ENCODE data around the gene ADGRV1. TPM values are rescaled to one million over a fixed set of nuclear protein-coding genes. Genes with fewer than 3 reads are reported as not detected.

ADGRV1 gene
- total RNA-seq, 1 experiment from 2014 or later = 6.8 TPM

- Histone ChIP-seq H3K36me3 (ENCODE audit: insufficient read depth, low read length, poor library complexity, severe bottlenecking) (no peaks in the 10 kb centered on the region), H3K9me3 (ENCODE audit: low read depth, low read length, poor library complexity, severe bottlenecking) (no peaks in the 10 kb centered on the region), H3K4me3 (ENCODE audit: low read depth, low read length, poor library complexity, severe bottlenecking) (no peak overlapping the region), H3K4me1 (ENCODE audit: insufficient read depth, low read length, poor library complexity, severe bottlenecking) (peaks cover 43% of the 10 kb centered on the region), H3K27ac (ENCODE audit: low read depth, low read length, poor library complexity, severe bottlenecking) (no peak overlapping the region), H3K27me3 (replicated peaks; ENCODE audit: insufficient read depth, low read depth, low read length, poor library complexity) (no peaks in the 10 kb centered on the region)
- no peak for DNase-seq (ENCODE audit: low spot score)
- TF ChIP-seq, protein P1, sequence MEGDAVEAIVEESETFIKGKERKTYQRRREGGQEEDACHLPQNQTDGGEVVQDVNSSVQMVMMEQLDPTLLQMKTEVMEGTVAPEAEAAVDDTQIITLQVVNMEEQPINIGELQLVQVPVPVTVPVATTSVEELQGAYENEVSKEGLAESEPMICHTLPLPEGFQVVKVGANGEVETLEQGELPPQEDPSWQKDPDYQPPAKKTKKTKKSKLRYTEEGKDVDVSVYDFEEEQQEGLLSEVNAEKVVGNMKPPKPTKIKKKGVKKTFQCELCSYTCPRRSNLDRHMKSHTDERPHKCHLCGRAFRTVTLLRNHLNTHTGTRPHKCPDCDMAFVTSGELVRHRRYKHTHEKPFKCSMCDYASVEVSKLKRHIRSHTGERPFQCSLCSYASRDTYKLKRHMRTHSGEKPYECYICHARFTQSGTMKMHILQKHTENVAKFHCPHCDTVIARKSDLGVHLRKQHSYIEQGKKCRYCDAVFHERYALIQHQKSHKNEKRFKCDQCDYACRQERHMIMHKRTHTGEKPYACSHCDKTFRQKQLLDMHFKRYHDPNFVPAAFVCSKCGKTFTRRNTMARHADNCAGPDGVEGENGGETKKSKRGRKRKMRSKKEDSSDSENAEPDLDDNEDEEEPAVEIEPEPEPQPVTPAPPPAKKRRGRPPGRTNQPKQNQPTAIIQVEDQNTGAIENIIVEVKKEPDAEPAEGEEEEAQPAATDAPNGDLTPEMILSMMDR (conservative IDR thresholded peaks at IDR 0.05; ENCODE audit: low read depth, low read length) = no peak
- TF ChIP-seq EZH2 (IDR thresholded peaks at IDR 0.05; ENCODE audit: borderline replicate concordance, low read depth, low read length, poor library complexity, severe bottlenecking) = no peak
- no TSS peak for BruUV-seq (replicated peaks)
- ChIA-PET POLR2A (ENCODE audit: low non-redundant PET) (no interaction called here), CTCF (no interaction called here)
- intact Hi-C loops (cut with micrococcal nuclease; ENCODE audit: unreplicated experiment) = no loop called here
Measured at GRCh38 chr5:91171322-91171721, 612.7 kb downstream of the ADGRV1 start.

DNA sequence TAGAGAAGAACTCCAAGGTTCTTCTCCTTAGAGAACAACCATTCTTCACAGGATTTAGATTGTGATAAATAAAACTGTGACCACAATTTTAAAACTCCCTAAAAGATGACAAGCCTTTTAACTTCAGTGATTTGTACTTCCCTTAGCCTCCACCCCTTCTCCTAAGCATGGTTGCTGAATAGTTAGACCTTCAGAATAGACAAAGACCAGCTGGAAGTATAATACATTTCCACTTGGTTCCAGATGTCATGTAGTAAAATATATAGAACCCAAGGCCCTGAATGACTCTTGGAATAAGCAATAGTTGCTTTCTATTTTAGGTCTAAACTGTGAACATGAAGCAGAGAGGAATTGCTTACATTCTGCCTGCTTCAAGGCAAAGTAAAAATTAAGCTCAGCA, 615.8 kb downstream of the ADGRV1 start:
- intact Hi-C loops (cut with micrococcal nuclease; ENCODE audit: unreplicated experiment) = no loop called here
- no peaks in the 10 kb centered on the region for H3K27me3 ChIP-seq (replicated peaks; ENCODE audit: insufficient read depth, low read depth, low read length, poor library complexity)
- H3K9me3 ChIP-seq (ENCODE audit: low read depth, low read length, poor library complexity, severe bottlenecking) = no peaks in the 10 kb centered on the region
- H3K4me3 ChIP-seq (ENCODE audit: low read depth, low read length, poor library complexity, severe bottlenecking) = no peak overlapping the region
- DNase-seq (ENCODE audit: low spot score) = peak; percentile 35
- H3K36me3 ChIP-seq (ENCODE audit: insufficient read depth, low read length, poor library complexity, severe bottlenecking) = no peaks in the 10 kb centered on the region
- H3K27ac ChIP-seq (ENCODE audit: low read depth, low read length, poor library complexity, severe bottlenecking) = peak overlapping the region; percentile 67
- no TSS peak for BruUV-seq (replicated peaks)
- H3K4me1 ChIP-seq (ENCODE audit: insufficient read depth, low read length, poor library complexity, severe bottlenecking) = peaks cover 64% of the 10 kb centered on the region
- CTCF ChIA-PET = no interaction called here
- POLR2A ChIA-PET (ENCODE audit: low non-redundant PET) = no interaction called here
- TF ChIP-seq EZH2 (IDR thresholded peaks at IDR 0.05; ENCODE audit: borderline replicate concordance, low read depth, low read length, poor library complexity, severe bottlenecking) = no peak
- TF ChIP-seq, protein P1 (conservative IDR thresholded peaks at IDR 0.05; ENCODE audit: low read depth, low read length) = no peak

GRCh38 chr5:91175708-91176107, 617.1 kb downstream of the ADGRV1 start:
- no TSS peak for BruUV-seq (replicated peaks)
- Histone ChIP-seq H3K27me3 (replicated peaks; ENCODE audit: insufficient read depth, low read depth, low read length, poor library complexity) (no peaks in the 10 kb centered on the region), H3K36me3 (ENCODE audit: insufficient read depth, low read length, poor library complexity, severe bottlenecking) (no peaks in the 10 kb centered on the region), H3K9me3 (ENCODE audit: low read depth, low read length, poor library complexity, severe bottlenecking) (no peaks in the 10 kb centered on the region), H3K4me1 (ENCODE audit: insufficient read depth, low read length, poor library complexity, severe bottlenecking) (peaks cover 52% of the 10 kb centered on the region), H3K4me3 (ENCODE audit: low read depth, low read length, poor library complexity, severe bottlenecking) (no peak overlapping the region), H3K27ac (ENCODE audit: low read depth, low read length, poor library complexity, severe bottlenecking) (peak overlapping the region; percentile 44)
- ChIA-PET CTCF (no interaction called here), POLR2A (ENCODE audit: low non-redundant PET) (interaction anchor here (0.5 kb wide), 1 partner anchor 235 kb away, joined by 9 read pairs; no protein-coding TSS in a partner anchor)
- DNase-seq (ENCODE audit: low spot score) = no peak
- no peak for TF ChIP-seq EZH2 (IDR thresholded peaks at IDR 0.05; ENCODE audit: borderline replicate concordance, low read depth, low read length, poor library complexity, severe bottlenecking)
- TF ChIP-seq, protein P1 (conservative IDR thresholded peaks at IDR 0.05; ENCODE audit: low read depth, low read length) = no peak
- intact Hi-C loops (cut with micrococcal nuclease; ENCODE audit: unreplicated experiment) = loop anchor here (5.0 kb wide), 1 partner anchor 303 kb away; no protein-coding TSS in a partner anchor

Measured in A673 (cell line).